Adipocyte (in vitro differentiated cells): Measurements from ENCODE around the gene ULK4.
"Not testable (repeated sequence)": the region's sequence is repeated elsewhere in the genome, so short reads cannot be mapped to it uniquely, and the experiment has no call there.

ENCODE experiments used
- DNase-seq: peaks from one replicate; pipeline ENCODE4 v3.0.0-alpha.2; 2015; ENCODE audit warnings: low read depth
- H3K27me3 ChIP-seq: replicated peaks from 2 replicates; pipeline ENCODE4 v1.7.0; 2013; ENCODE audit warnings: mild to moderate bottlenecking, low read length, moderate library complexity; ENCODE audit not compliant: control insufficient read depth, insufficient read depth
- H3K36me3 ChIP-seq: 2 replicates; pipeline ENCODE4 v1.7.0; 2013; ENCODE audit warnings: low read length, mild to moderate bottlenecking, moderate library complexity; ENCODE audit not compliant: control insufficient read depth, insufficient read depth, severe bottlenecking
- H3K4me1 ChIP-seq: 2 replicates; pipeline ENCODE4 v1.7.0; 2013; ENCODE audit warnings: mild to moderate bottlenecking, low read length, moderate library complexity; ENCODE audit not compliant: control insufficient read depth, insufficient read depth
- H3K4me3 ChIP-seq: 2 replicates; pipeline ENCODE4 v1.7.0; 2013; ENCODE audit warnings: mild to moderate bottlenecking, low read length, moderate library complexity
- H3K9ac ChIP-seq: 2 replicates; pipeline ENCODE4 v1.7.0; 2013; ENCODE audit warnings: mild to moderate bottlenecking, low read length, moderate library complexity
- H3K9me3 ChIP-seq: 2 replicates; pipeline ENCODE4 v1.7.0; 2013; ENCODE audit warnings: mild to moderate bottlenecking, low read length, moderate library complexity; ENCODE audit not compliant: control insufficient read depth

ULK4 gene

DNA sequence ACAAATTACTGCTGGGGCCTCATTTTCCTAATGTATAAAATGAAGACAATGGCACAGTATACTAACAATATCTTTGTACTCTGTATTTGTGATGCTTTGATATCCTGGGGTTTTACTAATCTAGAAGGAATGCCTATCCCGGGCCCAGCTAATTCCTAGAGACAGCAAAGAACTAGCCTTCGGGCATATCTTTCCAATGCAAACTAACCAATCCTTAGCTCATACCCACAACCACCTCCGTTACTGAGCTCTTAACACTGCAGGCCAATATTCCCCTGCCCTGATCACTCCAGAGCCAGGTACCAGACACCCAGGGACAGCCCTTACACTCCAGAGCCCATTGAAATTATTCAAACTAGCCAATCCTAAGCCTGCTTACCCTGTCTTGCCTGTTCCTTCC is 309.0 kb downstream of the ULK4 start:
- Histone ChIP-seq H3K36me3 (no peaks in the 10 kb centered on the region), H3K9me3 (no peaks in the 10 kb centered on the region), H3K27me3 (no peaks in the 10 kb centered on the region), H3K9ac (no peak overlapping the region), H3K4me3 (no peak overlapping the region), H3K4me1 (peaks cover 12% of the 10 kb centered on the region)
- peak; percentile 76 for DNase-seq

DNA sequence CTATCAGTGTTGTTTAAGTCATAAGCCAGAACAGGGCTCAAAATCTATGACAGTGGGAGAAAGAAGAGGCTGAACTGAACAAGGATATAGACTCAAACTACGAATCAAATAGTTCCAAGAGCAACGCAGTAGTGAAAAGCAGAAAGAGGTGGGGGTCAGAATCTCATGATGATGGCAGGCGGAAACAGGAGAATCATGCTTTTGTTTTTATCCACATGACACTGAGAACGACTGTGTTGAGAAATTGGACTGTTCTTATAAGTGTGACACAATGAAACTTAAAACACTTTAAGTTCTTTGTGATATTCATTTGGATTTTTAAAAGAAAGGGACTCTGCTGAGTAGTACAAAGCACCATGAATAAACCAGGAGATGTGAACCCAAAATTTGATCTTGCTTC is 309.4 kb downstream of the ULK4 start:
- DNase-seq = no peak
- no peaks in the 10 kb centered on the region for H3K9me3 ChIP-seq
- H3K4me3 ChIP-seq = no peak overlapping the region
- peaks cover 12% of the 10 kb centered on the region for H3K4me1 ChIP-seq
- no peak overlapping the region for H3K9ac ChIP-seq
- H3K27me3 ChIP-seq = no peaks in the 10 kb centered on the region
- no peaks in the 10 kb centered on the region for H3K36me3 ChIP-seq

DNA sequence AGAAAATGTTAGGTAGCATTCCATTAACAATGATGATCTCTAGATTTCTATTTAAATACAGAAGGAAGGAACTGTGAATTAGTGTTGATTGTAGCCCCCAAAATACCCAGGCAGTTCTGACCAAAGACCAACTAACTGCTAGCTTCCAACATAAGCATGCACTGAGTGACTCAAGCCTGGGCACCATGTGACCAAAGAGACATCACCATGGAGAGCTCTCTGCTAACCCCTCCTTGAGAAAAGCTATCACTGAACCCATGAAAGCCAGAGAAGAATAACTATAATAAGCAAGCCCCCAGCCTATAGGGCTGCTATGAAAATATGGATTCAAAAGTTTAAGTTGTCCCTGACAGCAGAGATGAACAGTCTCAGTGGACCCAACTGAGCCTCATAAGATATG is 310.2 kb downstream of the ULK4 start:
- Histone ChIP-seq H3K4me3 (no peak overlapping the region), H3K9ac (no peak overlapping the region), H3K27me3 (no peaks in the 10 kb centered on the region), H3K9me3 (no peaks in the 10 kb centered on the region), H3K4me1 (peaks cover 12% of the 10 kb centered on the region), H3K36me3 (no peaks in the 10 kb centered on the region)
- DNase-seq = no peak

DNA sequence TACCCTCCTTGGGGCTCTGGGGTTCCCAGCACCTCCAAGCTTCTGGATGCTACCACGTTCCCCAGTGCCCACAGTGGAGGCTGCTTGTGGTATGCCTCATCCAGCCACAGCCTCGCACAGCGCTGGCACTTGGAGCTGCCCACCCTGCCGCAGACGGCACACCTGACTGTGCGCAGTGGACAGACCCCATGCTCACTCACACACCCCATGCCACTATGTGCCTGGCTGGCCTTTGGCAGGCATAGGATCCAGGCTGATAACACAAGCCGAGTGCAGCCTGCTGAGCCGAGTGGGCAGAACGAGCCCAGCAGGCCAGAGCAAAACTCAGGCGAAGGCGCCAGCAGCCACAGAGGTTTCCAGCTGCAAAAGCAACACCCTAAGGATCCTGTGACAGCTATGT is 311.5 kb downstream of the ULK4 start:
- no peaks in the 10 kb centered on the region for H3K9me3 ChIP-seq
- H3K36me3 ChIP-seq = no peaks in the 10 kb centered on the region
- no peaks in the 10 kb centered on the region for H3K27me3 ChIP-seq
- no peak for DNase-seq
- peaks cover 12% of the 10 kb centered on the region for H3K4me1 ChIP-seq
- H3K9ac ChIP-seq = no peak overlapping the region
- no peak overlapping the region for H3K4me3 ChIP-seq

DNA sequence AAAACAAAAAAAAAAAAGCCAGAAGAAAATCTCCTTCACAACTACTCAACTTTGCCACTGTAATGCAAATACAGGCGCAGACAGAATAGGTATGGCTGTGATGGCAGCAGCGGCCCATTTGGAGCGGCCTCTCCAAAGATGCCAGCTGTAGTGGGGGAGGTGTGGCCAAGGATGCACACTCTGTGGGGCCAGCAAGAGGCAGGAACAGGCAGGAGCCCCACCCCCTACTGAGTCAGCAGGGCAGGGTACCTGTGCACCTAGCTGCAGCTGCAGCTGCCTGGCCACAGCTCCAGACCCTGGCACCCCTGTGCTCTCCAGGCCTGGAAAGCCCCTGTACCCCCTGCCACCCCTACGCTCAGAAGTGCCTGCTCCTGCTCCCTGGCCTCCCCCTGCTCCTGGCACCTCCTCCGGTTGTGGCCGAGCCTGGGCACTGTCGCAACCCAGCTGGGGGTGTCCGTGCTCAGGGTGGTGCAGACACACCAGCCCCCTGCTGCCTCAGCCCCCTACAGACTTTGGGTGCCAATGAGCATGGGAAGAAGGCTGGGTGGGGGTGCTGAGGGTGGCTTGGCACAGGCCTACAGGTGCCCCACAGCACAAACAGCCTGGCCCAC is 312.7 kb downstream of the ULK4 start:
- H3K36me3 ChIP-seq = no peaks in the 10 kb centered on the region
- no peaks in the 10 kb centered on the region for H3K9me3 ChIP-seq
- no peak for DNase-seq
- H3K27me3 ChIP-seq = no peaks in the 10 kb centered on the region
- H3K4me1 ChIP-seq = peaks cover 12% of the 10 kb centered on the region
- H3K4me3 ChIP-seq = no peak overlapping the region
- no peak overlapping the region for H3K9ac ChIP-seq

DNA sequence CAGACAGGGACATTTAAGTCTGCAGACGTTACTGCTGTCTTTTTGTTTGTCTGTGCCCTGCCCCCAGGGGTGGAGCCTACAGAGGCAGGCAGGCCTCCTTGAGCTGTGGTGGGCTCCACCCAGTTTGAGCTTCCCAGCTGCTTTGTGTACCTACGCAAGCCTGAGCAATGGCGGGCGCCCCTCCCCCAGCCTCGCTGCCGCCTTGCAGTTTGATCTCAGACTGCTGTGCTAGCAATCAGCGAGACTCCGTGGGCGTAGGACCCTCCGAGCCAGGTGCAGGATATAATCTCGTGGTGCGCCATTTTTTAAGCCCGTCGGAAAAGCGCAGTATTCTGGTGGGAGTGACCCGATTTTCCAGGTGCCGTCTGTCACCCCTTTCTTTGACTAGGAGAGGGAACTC is 314.2 kb downstream of the ULK4 start:
- H3K4me3 ChIP-seq, H3K36me3 ChIP-seq, DNase-seq, H3K4me1 ChIP-seq, H3K9me3 ChIP-seq, H3K9ac ChIP-seq, H3K27me3 ChIP-seq: not testable (repeated sequence)

DNA sequence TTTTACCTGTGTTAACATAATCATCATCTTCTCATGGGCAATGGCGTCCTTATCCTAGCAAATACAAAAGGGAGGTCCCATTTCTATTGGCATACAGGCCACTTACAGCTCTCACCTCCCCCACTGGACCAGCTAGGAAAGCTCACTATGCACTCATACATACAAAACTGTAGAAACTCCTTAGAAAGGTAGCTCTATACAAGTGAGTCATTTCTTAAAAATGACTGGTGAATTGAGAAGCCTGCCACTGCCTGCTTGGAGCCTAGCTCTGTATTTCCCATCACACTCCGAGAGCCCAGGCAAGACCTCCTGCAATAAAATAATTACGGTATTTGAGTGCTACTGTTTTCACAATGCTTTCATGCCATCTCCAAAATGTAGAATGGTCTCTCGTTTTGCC is 321.8 kb downstream of the ULK4 start:
- Histone ChIP-seq H3K9ac (no peak overlapping the region), H3K4me1 (no peaks in the 10 kb centered on the region), H3K4me3 (no peak overlapping the region), H3K27me3 (no peaks in the 10 kb centered on the region), H3K36me3 (no peaks in the 10 kb centered on the region), H3K9me3 (no peaks in the 10 kb centered on the region)
- no peak for DNase-seq

DNA sequence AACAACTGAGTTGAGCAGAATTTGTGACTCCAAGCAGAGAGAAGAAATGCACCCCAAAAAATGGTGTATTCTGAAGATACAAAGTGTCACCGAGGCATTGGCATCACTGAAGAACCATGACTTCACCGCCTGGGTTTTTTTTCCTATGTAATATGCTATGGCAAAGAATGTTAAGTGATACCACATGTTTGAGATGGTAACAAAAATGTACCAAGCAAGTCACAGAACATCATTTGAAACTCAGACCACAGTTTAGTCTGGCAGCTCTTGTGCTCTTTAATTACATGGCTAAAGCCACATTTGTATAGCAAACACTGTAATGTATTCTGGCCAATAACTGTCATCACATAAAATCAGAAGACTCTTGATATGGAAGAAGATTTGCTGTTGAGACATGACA is 323.5 kb downstream of the ULK4 start:
- H3K9ac ChIP-seq = no peak overlapping the region
- no peaks in the 10 kb centered on the region for H3K36me3 ChIP-seq
- H3K9me3 ChIP-seq = no peaks in the 10 kb centered on the region
- no peaks in the 10 kb centered on the region for H3K4me1 ChIP-seq
- DNase-seq = peak; percentile 39
- H3K4me3 ChIP-seq = no peak overlapping the region
- H3K27me3 ChIP-seq = no peaks in the 10 kb centered on the region

DNA sequence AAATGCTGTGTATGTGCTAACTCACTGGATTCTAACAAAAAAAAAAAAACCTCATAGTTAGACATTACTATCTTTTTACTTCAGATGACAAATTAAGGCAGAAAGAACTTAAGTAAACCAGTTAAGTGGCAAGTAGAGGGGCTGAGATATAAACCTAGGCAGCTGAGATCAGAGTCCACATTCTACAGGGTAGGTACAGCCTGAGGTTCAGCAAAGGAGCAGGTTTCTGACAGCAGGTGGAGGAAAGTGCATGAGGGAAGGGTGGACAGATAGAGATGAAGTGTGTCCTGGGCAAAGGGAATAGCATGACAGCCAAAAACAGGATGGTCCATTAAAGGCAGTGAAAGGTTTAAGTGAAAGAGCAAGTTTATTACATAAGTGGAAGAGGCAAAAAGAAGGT is 329.2 kb downstream of the ULK4 start:
- Histone ChIP-seq H3K27me3 (no peaks in the 10 kb centered on the region), H3K9ac (no peak overlapping the region), H3K9me3 (no peaks in the 10 kb centered on the region), H3K36me3 (no peaks in the 10 kb centered on the region), H3K4me1 (peaks cover 5% of the 10 kb centered on the region), H3K4me3 (no peak overlapping the region)
- DNase-seq = no peak

DNA sequence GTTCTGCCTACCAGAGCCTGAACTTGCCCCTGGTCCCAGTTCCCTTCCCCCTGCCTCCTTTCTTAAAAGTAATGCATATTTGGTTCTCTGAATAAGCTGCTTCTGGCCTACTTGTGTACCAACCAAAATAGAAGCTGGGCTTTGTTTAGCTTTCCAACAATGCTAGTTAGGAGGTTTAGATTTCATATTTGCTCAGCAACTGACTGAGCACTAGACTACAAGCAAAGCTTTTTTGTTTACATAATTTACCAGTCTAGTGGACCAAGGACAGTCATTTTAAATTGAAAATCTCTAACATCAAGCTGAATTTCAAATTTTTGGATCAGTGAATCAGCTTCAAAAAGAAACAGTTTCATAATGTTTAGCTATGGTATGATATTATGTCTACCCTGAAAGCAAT is 331.2 kb downstream of the ULK4 start:
- no peaks in the 10 kb centered on the region for H3K9me3 ChIP-seq
- no peaks in the 10 kb centered on the region for H3K27me3 ChIP-seq
- DNase-seq = peak; percentile 63
- H3K4me3 ChIP-seq = no peak overlapping the region
- no peaks in the 10 kb centered on the region for H3K36me3 ChIP-seq
- peaks cover 5% of the 10 kb centered on the region for H3K4me1 ChIP-seq
- no peak overlapping the region for H3K9ac ChIP-seq

DNA sequence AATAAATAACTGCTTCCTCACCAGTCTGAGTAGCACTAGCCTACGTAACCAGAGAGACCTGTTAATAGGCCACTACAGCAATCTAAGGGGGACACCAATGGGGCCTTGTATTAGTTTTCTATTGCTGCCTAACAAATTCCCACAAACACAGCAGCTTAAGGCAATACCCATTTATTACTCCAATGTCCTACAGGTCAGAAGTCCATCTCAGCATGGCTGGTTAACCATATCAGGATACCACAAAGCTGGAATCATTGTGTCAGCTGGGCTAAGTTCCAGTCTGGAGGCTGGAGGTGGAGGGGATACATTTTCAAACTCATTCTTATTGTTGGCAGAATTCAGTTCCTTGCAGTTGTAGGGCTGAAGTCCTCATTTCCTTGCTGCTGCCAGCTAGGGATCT is 331.9 kb downstream of the ULK4 start:
- no peaks in the 10 kb centered on the region for H3K36me3 ChIP-seq
- H3K4me1 ChIP-seq = peaks cover 5% of the 10 kb centered on the region
- H3K27me3 ChIP-seq = no peaks in the 10 kb centered on the region
- no peak for DNase-seq
- H3K4me3 ChIP-seq = no peak overlapping the region
- no peaks in the 10 kb centered on the region for H3K9me3 ChIP-seq
- H3K9ac ChIP-seq = no peak overlapping the region

DNA sequence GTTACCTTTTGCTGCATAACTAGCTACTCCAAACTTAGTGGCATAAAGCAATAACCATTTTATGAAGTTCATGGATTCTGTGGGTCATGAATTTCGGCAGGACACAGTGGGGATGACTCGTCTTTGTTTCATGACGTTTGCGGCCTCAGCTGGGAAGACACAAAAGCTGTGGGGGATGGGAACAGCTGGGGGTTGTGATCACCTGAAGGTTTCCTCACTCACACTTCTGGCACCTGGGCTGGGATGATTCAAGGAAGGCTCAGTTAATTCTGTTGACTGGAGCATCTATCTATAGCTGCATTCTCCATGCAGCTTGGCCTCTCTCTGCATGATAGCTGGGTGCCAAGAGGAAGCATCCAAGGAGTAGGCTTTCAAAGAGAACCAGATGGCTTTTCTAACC is 332.8 kb downstream of the ULK4 start:
- Histone ChIP-seq H3K9ac (no peak overlapping the region), H3K36me3 (no peaks in the 10 kb centered on the region), H3K27me3 (no peaks in the 10 kb centered on the region), H3K4me3 (no peak overlapping the region), H3K4me1 (peaks cover 5% of the 10 kb centered on the region), H3K9me3 (no peaks in the 10 kb centered on the region)
- no peak for DNase-seq
